Bronchial epithelial cell (primary cell): ENCODE measurements around the gene DMRTC2. TPM values are rescaled to one million over a fixed set of nuclear protein-coding genes. Genes with fewer than 3 reads are reported as not detected.

ENCODE experiments used
- DNase-seq: peaks from one replicate; pipeline ENCODE4 v3.0.0-alpha.2; 2010; ENCODE audit warnings: low read depth
- FAIRE-seq: peaks from 2 replicates; lab custom pipeline; 2011; peaks lifted over from hg19 to GRCh38; lab: Jason Lieb, UNC
- H3K27me3 ChIP-seq: 2 replicates; pipeline ENCODE4 v1.5.1; 2011; ENCODE audit warnings: low read length; ENCODE audit not compliant: control insufficient read depth, insufficient read depth
- H3K36me3 ChIP-seq: 2 replicates; pipeline ENCODE4 v1.5.1; 2011; ENCODE audit warnings: low read length; ENCODE audit not compliant: control insufficient read depth, insufficient read depth
- H3K4me3 ChIP-seq: 2 replicates; pipeline ENCODE4 v1.5.1; 2011; ENCODE audit warnings: mild to moderate bottlenecking, low read depth, low read length, control low read depth
- CTCF ChIP-seq: IDR thresholded peaks from 2 replicates; pipeline ENCODE4 v1.5.1; 2011; ENCODE audit warnings: mild to moderate bottlenecking, moderate library complexity, low read length, control low read depth, inconsistent platforms; ENCODE audit not compliant: insufficient read depth, severe bottlenecking
- total RNA-seq: library from RNA; depleted of rRNA; stranded (reverse); fragments of >200 nt; gene quantifications from 2 replicates; pipeline ENCODE4 v1.2.1, GENCODE V29; 2014

The DMRTC2 gene
- total RNA-seq, 1 donor from 2014 or later, result not detected

DNA sequence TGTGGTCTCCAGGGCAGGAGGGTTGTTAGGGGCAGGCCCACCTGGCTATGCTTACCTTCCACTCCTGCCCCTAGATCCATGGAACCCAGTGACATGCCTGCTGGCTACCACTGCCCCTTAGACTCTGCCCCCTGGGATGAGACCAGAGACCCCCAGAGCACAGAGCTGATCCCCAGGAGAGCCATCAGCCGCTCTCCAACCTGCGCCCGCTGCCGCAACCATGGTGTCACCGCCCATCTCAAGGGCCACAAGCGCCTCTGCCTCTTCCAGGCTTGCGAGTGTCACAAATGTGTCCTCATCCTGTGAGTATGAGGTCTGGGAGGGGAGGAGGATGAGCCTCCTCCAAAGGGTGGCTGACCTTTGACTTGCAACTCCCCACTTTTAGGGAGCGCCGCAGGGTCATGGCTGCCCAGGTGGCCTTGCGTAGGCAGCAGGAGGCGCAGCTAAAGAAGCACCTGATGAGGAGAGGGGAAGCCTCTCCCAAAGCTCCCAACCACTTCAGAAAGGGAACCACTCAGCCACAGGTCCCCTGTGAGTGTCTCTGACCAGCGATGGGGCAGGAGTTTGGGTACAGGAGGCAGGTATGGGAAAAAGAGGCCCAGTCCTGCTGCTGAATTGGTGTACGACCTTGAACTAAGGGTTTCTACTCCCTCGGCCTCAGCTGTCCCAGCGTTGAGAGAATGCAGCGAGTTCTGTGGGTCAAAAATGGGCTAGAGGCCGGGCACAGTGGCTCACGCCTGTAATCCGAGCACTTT, 2.7 kb downstream of the DMRTC2 start:
- no peak for TF ChIP-seq CTCF
- Histone ChIP-seq H3K36me3 (no peaks in the 10 kb centered on the region), H3K4me3 (no peak overlapping the region), H3K27me3 (peaks cover 4% of the 10 kb centered on the region)
- no peak for DNase-seq
- FAIRE-seq, result no peak

GRCh38 chr19:41848666-41849065, 3.8 kb downstream of the DMRTC2 start:
- no peak for FAIRE-seq

GRCh38 chr19:41849067-41849466, 4.2 kb downstream of the DMRTC2 start:
- no peaks in the 10 kb centered on the region for H3K36me3 ChIP-seq
- H3K4me3 ChIP-seq, result no peak overlapping the region
- peaks cover 4% of the 10 kb centered on the region for H3K27me3 ChIP-seq
- no peak for TF ChIP-seq CTCF
- no peak for DNase-seq
- no peak for FAIRE-seq

More at GRCh38 chr19:41848666-41849065, 3.8 kb downstream of the DMRTC2 start:
- TF ChIP-seq CTCF, result no peak
- peaks cover 4% of the 10 kb centered on the region for H3K27me3 ChIP-seq
- H3K4me3 ChIP-seq, result no peak overlapping the region
- H3K36me3 ChIP-seq, result no peaks in the 10 kb centered on the region
- DNase-seq, result no peak

- peaks cover 4% of the 10 kb centered on the region for H3K27me3 ChIP-seq
- no peak for FAIRE-seq
- no peak overlapping the region for H3K4me3 ChIP-seq
- H3K36me3 ChIP-seq, result no peaks in the 10 kb centered on the region
- no peak for TF ChIP-seq CTCF
- no peak for DNase-seq
Observed at GRCh38 chr19:41850381-41850780, 5.5 kb downstream of the DMRTC2 start.

- FAIRE-seq (no peak), DNase-seq (no peak)
- H3K36me3 ChIP-seq, result no peaks in the 10 kb centered on the region
- H3K27me3 ChIP-seq, result peaks cover 4% of the 10 kb centered on the region
- TF ChIP-seq CTCF, result no peak
- H3K4me3 ChIP-seq, result no peak overlapping the region
Observed at GRCh38 chr19:41851456-41851855, 6.6 kb downstream of the DMRTC2 start.
